ENCODE data around the gene ZFHX2. TPM values are rescaled to one million over a fixed set of nuclear protein-coding genes. Genes with fewer than 3 reads are reported as not detected.
A peak's percentile ranks its signal among the peaks of the same experiment; 100 is the strongest.

ZFHX2 gene
- total and polyA plus RNA-seq, 2 of the 13 experiments (the other 11 are each of a cell fraction or from before 2014, with no cell fraction given), result 0.17 to 0.44 TPM

- no peak for TF ChIP-seq ZFP37 (CRISPR knock-in tag; IDR thresholded peaks at IDR 0.05; ENCODE audit: borderline replicate concordance)
- 0 out of 2 replicates have a peak, but pooled peaks have one; percentile 48 for TF ChIP-seq RFXAP (CRISPR knock-in tag; IDR thresholded peaks at IDR 0.05; ENCODE audit: borderline replicate concordance)
- peak; percentile 4; the same call in 1 of the 2 replicates for TF ChIP-seq TFDP2 (CRISPR knock-in tag; IDR thresholded peaks at IDR 0.05)
- TF ChIP-seq ZNF432 (CRISPR knock-in tag; IDR thresholded peaks at IDR 0.05; ENCODE audit: borderline replicate concordance), result no peak
- no peak for TF ChIP-seq SP1 (IDR thresholded peaks at IDR 0.05)
- no peak; the same call in 1 of the 2 replicates for TF ChIP-seq SP1 (CRISPR knock-in tag; IDR thresholded peaks at IDR 0.05)
- 0 out of 2 replicates have a peak, but pooled peaks have one; percentile 67 for TF ChIP-seq TGIF2 (CRISPR knock-in tag; IDR thresholded peaks at IDR 0.05)
- no peak for TF ChIP-seq SOX6 (IDR thresholded peaks at IDR 0.05)
- no peak for TF ChIP-seq SOX6 (CRISPR knock-in tag; IDR thresholded peaks at IDR 0.05)
- no peak for TF ChIP-seq FOSL1 (CRISPR knock-in tag; IDR thresholded peaks at IDR 0.05; ENCODE audit: borderline replicate concordance)
- TF ChIP-seq PAXIP1 (CRISPR knock-in tag; conservative IDR thresholded peaks at IDR 0.05), result no peak
- peak; percentile 17; the same call in 1 of the 2 replicates for TF ChIP-seq NFYC (CRISPR knock-in tag; IDR thresholded peaks at IDR 0.05)
- no peak for TF ChIP-seq MAF1 (CRISPR knock-in tag; IDR thresholded peaks at IDR 0.05; ENCODE audit: borderline replicate concordance)
- peak; percentile 84 for TF ChIP-seq POLR2G (IDR thresholded peaks at IDR 0.05; ENCODE audit: low read depth, low read length)
- TF ChIP-seq RORA (CRISPR knock-in tag; IDR thresholded peaks at IDR 0.05), result no peak
- no peak for TF ChIP-seq ELK4 (CRISPR knock-in tag; IDR thresholded peaks at IDR 0.05; ENCODE audit: borderline replicate concordance)
- TF ChIP-seq ZFP36 (IDR thresholded peaks at IDR 0.05; ENCODE audit: borderline replicate concordance, low read depth, low read length, partially characterized antibody), result no peak
- TF ChIP-seq ZFP36L2 (CRISPR knock-in tag; IDR thresholded peaks at IDR 0.05), result no peak
- TF ChIP-seq ZXDC (CRISPR knock-in tag; IDR thresholded peaks at IDR 0.05), result peak; percentile 44; the same call in 1 of the 2 replicates
- 0 out of 2 replicates have a peak, but pooled peaks have one; percentile 24 for TF ChIP-seq ZNF570 (CRISPR knock-in tag; IDR thresholded peaks at IDR 0.05; ENCODE audit: borderline replicate concordance)
These were observed 31.6 kb upstream of the ZFHX2 start (continued) for GRCh38 chr14:23582906-23583760.

All from HepG2 (cell line).